Liver (tissue), 9 donors: Measurements from ENCODE around the gene PDGFC. TPM values are rescaled to one million over a fixed set of nuclear protein-coding genes. Genes with fewer than 3 reads are reported as not detected.

Experiments
- DNase-seq: peaks from one replicate; pipeline ENCODE4 v3.0.0-alpha.2; 2017; ENCODE audit warnings: low spot score
- H3K27ac ChIP-seq, 2 donors: one replicate each; pipeline ENCODE4 v1.7.0; 2013; ENCODE audit warnings: inconsistent platforms in 2 of 2, low read length in 2 of 2, control low read depth in 1 of 2, low read depth in 1 of 2, mild to moderate bottlenecking in 1 of 2
- H3K27me3 ChIP-seq, 4 donors: one replicate each; pipeline versions ENCODE4 v1.6.1 to v1.7.0; 2013; ENCODE audit warnings: low read length in 3 of 4, inconsistent platforms in 1 of 4, mild to moderate bottlenecking in 1 of 4, moderate library complexity in 1 of 4; ENCODE audit not compliant: control insufficient read depth in 4 of 4, insufficient read depth in 4 of 4
- H3K36me3 ChIP-seq, 4 donors: one replicate each; pipeline versions ENCODE4 v1.6.1 to v1.7.0; 2013; ENCODE audit warnings: low read length in 3 of 4, mild to moderate bottlenecking in 3 of 4, low read depth in 1 of 4, moderate library complexity in 1 of 4; ENCODE audit not compliant: control insufficient read depth in 4 of 4, insufficient read depth in 3 of 4
- H3K4me1 ChIP-seq, 4 donors: one replicate each; pipeline versions ENCODE4 v1.6.1 to v1.7.0; 2013; ENCODE audit warnings: low read length in 3 of 4, mild to moderate bottlenecking in 3 of 4, moderate library complexity in 1 of 4; ENCODE audit not compliant: control insufficient read depth in 4 of 4, insufficient read depth in 4 of 4
- H3K4me3 ChIP-seq, 3 donors: one replicate each; pipeline versions ENCODE4 v1.6.1 to v1.7.0; 2013; ENCODE audit warnings: low read length in 3 of 3, control low read depth in 1 of 3, low read depth in 1 of 3, mild to moderate bottlenecking in 1 of 3
- H3K9ac ChIP-seq, 2 donors: one replicate each; pipeline ENCODE4 v1.7.0; 2013; ENCODE audit warnings: low read length in 2 of 2, mild to moderate bottlenecking in 2 of 2, moderate library complexity in 2 of 2, control low read depth in 1 of 2, low read depth in 1 of 2
- H3K9me3 ChIP-seq, 4 donors: one replicate each; pipeline versions ENCODE4 v1.6.1 to v1.7.0; 2013; ENCODE audit warnings: low read length in 3 of 4; ENCODE audit not compliant: control insufficient read depth in 4 of 4
- CTCF ChIP-seq: fragments of 150-350 bp; IDR thresholded peaks from 2 replicates; pipeline ENCODE4 v1.5.1; 2017; ENCODE audit warnings: improper control_type of control experiment, low read depth, low read length; ENCODE audit not compliant: missing input control
- EGR1 ChIP-seq, 2 donors: IDR thresholded peaks; 2 replicates each; pipeline ENCODE4 v1.6.1; 2016 to 2018; ENCODE audit warnings: antibody characterized with exemption in 2 of 2, low read depth in 2 of 2
- FOXA1 ChIP-seq: IDR thresholded peaks from 2 replicates; pipeline ENCODE4 v1.6.1; 2016; ENCODE audit warnings: antibody characterized with exemption
- FOXA2 ChIP-seq: IDR thresholded peaks from 2 replicates; pipeline ENCODE4 v1.6.1; 2016; ENCODE audit warnings: antibody characterized with exemption
- GABPA ChIP-seq, 2 donors: IDR thresholded peaks in 1 of 2; conservative IDR thresholded peaks in 1 of 2; 2 replicates each; pipeline ENCODE4 v1.6.1; 2016; ENCODE audit warnings: antibody characterized with exemption in 2 of 2, mild to moderate bottlenecking in 1 of 2, moderate library complexity in 1 of 2
- HNF4A ChIP-seq, 2 donors: conservative IDR thresholded peaks; 2 replicates each; pipeline ENCODE4 v1.6.1; 2016; ENCODE audit warnings: antibody characterized with exemption in 2 of 2, mild to moderate bottlenecking in 2 of 2
- HNF4G ChIP-seq: IDR thresholded peaks from 2 replicates; pipeline ENCODE4 v1.6.1; 2016; ENCODE audit warnings: antibody characterized with exemption
- JUND ChIP-seq, 2 donors: IDR thresholded peaks; 2 replicates each; pipeline ENCODE4 v1.6.1; 2016; ENCODE audit warnings: antibody characterized with exemption in 2 of 2
- MAX ChIP-seq: IDR thresholded peaks from 2 replicates; pipeline ENCODE4 v1.6.1; 2016; ENCODE audit warnings: antibody characterized with exemption
- NR2F2 ChIP-seq: IDR thresholded peaks from 2 replicates; pipeline ENCODE4 v1.6.1; 2016; ENCODE audit warnings: antibody characterized with exemption
- RAD21 ChIP-seq, 2 donors: IDR thresholded peaks; 2 replicates each; pipeline ENCODE4 v1.6.1; 2016; ENCODE audit warnings: antibody characterized with exemption in 2 of 2, mild to moderate bottlenecking in 2 of 2
- REST ChIP-seq: IDR thresholded peaks from 2 replicates; pipeline ENCODE4 v1.6.1; 2016; ENCODE audit warnings: antibody characterized with exemption, mild to moderate bottlenecking
- RXRA ChIP-seq, 2 donors: IDR thresholded peaks; 2 replicates each; pipeline ENCODE4 v1.6.1; 2017 to 2018; ENCODE audit warnings: antibody characterized with exemption in 2 of 2, mild to moderate bottlenecking in 1 of 2
- SP1 ChIP-seq: IDR thresholded peaks from 2 replicates; pipeline ENCODE4 v1.6.1; 2018; ENCODE audit warnings: antibody characterized with exemption, mild to moderate bottlenecking
- TAF1 ChIP-seq: conservative IDR thresholded peaks from 2 replicates; pipeline ENCODE4 v1.6.1; 2016; ENCODE audit warnings: antibody characterized with exemption, mild to moderate bottlenecking
- YY1 ChIP-seq: IDR thresholded peaks from 2 replicates; pipeline ENCODE4 v1.6.1; 2016; ENCODE audit warnings: antibody characterized with exemption, mild to moderate bottlenecking
- WGBS: extraction: QIAGEN DNeasy Blood & Tissue Kit; methylation state at CpG from one replicate; pipeline ENCODE4 v1.1.7; 2013; 5-methylcytosine and 5-hydroxymethylcytosine counted together
- polyA plus RNA-seq, 2 donors: library from polyadenylated mRNA; stranded (reverse) in 1 of 2; unstranded in 1 of 2; fragments of 200-250 nt in 1 of 2; fragments of >200 nt in 1 of 2; fragmentation: Nextera tagmentation in 1 of 2; extraction: Ambion mirVana in 1 of 2; gene quantifications; one replicate each; pipeline versions ENCODE4 v1.2.1 to v1.2.3, GENCODE V29; 2013 to 2015
- total RNA-seq, 2 donors: library from RNA; depleted of rRNA; stranded (reverse); fragments of >200 nt; gene quantifications; one replicate each; pipeline ENCODE4 v1.2.3, GENCODE V29; 2014
- TF ChIP-seq, protein P1 (sequence below): IDR thresholded peaks from 2 replicates; pipeline ENCODE4 v1.6.1; 2016; ENCODE audit warnings: antibody characterized with exemption
- donor health status: healthy.
- donor health status: healthy.
- donor health status: healthy.
- donor health status: healthy.
- donor health status: healthy.

Gene PDGFC
- total and polyA plus RNA-seq, 4 donors: 5.8 to 25.7 (median 9.7) TPM

DNA sequence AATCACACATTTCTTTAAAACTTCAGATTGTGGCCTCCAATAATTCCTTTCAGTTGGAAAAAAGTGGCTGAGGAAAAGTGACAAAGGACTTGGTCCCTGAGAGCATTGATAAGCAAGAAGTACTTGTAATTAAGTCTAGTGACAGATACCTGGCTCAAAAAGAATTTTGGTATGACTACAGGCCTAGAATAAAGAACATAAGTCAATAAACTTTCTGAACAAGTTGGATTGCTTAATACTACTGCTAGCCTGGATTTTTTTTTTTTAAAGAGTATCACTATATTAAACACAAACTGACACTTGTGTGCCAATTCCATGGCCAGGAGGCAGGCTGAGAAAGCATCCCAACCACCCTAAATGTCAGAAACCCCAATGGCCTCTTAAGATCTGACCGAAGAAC, 49.3 kb upstream of the PDGFC start:
- Histone ChIP-seq H3K9me3 (no peaks in the 10 kb centered on the region), H3K27me3 (no peaks in the 10 kb centered on the region)
- WGBS: 83% methylated on average over 1 of the region's 1 CpG

DNA sequence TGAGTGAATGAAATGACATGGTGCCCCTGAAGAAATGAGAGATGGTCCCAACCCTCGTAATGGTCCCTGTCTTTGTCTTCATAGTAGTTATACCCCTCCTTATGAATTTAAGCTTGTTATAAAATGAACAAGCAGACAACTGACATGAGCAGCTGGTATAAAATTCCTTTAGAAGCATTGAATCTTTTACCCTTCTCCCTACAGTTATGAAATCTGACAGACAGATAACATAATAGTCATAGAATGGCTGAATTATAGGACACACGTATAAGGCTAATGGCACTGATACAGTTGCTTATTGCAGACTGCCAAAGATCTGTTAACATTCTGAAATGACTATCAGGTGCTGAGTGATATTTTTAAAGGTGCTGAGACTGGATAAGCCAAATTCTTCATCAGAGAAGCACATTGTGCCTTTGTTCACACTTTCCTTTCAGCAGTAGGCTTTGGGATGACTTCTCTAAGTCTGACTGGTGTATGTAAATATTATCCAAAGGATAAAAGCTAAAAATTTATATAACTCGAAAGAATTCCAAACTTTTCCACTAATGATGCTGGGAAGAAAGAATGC, 47.4 kb upstream of the PDGFC start:
- 83% methylated on average over 3 of the region's 3 CpGs for WGBS
- H3K36me3 ChIP-seq: no peaks in the 10 kb centered on the region
- H3K27me3 ChIP-seq: no peaks in the 10 kb centered on the region
- no peak for DNase-seq
- no peak overlapping the region for H3K4me3 ChIP-seq
- H3K9ac ChIP-seq: no peak overlapping the region
- no peak overlapping the region for H3K27ac ChIP-seq
- no peaks in the 10 kb centered on the region for H3K9me3 ChIP-seq
- peaks cover 0 to 2% (median under 1%) of the 10 kb centered on the region in 4 donors for H3K4me1 ChIP-seq
- TF ChIP-seq TAF1 (no peak), HNF4A (conservative IDR thresholded peaks at IDR 0.05) (no peak), MAX (no peak), NR2F2 (no peak), GABPA (IDR thresholded peaks at IDR 0.05 in 1 of 2, conservative IDR thresholded peaks at IDR 0.05 in 1 of 2) (no peak), FOXA2 (no peak), RAD21 (IDR thresholded peaks at IDR 0.05) (no peak), REST (no peak), SP1 (no peak), JUND (IDR thresholded peaks at IDR 0.05) (no peak), EGR1 (IDR thresholded peaks at IDR 0.05; ENCODE audit: low read depth in 2 of 2) (no peak), HNF4G (no peak), RXRA (IDR thresholded peaks at IDR 0.05) (no peak), FOXA1 (no peak), CTCF (no peak), YY1 (no peak)
- TF ChIP-seq, protein P1, sequence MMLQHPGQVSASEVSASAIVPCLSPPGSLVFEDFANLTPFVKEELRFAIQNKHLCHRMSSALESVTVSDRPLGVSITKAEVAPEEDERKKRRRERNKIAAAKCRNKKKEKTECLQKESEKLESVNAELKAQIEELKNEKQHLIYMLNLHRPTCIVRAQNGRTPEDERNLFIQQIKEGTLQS: no peak

More for the DNA sequence above, 49.3 kb upstream of the PDGFC start:
- Histone ChIP-seq H3K36me3 (no peaks in the 10 kb centered on the region), H3K4me3 (no peak overlapping the region), H3K4me1 (peaks cover 0 to 2% (median under 1%) of the 10 kb centered on the region in 4 donors), H3K9ac (no peak overlapping the region), H3K27ac (no peak overlapping the region)
- DNase-seq: no peak
- TF ChIP-seq HNF4A (conservative IDR thresholded peaks at IDR 0.05) (no peak), HNF4G (no peak), FOXA2 (peak; percentile 13), REST (no peak), RXRA (IDR thresholded peaks at IDR 0.05) (no peak)
